ENCODE measurements around the gene AZGP1. TPM values are rescaled to one million over a fixed set of nuclear protein-coding genes. Genes with fewer than 3 reads are reported as not detected.

AZGP1 gene
- total and polyA plus RNA-seq, 2 of the 13 experiments (the other 11 are each of a cell fraction or from before 2014, with no cell fraction given): 93.8 to 229 TPM

- TF ChIP-seq GMEB1 (CRISPR knock-in tag; IDR thresholded peaks at IDR 0.05; ENCODE audit: borderline replicate concordance) (peak; percentile 96), PTBP1 (IDR thresholded peaks at IDR 0.05; ENCODE audit: low read depth, low read length, poor library complexity, severe bottlenecking) (no peak), FOXM1 (CRISPR knock-in tag; IDR thresholded peaks at IDR 0.05) (no peak), PATZ1 (CRISPR knock-in tag; IDR thresholded peaks at IDR 0.05) (peak; percentile 51; the same call in 1 of the 2 replicates), CREBL2 (CRISPR knock-in tag; IDR thresholded peaks at IDR 0.05; ENCODE audit: borderline replicate concordance) (peak; percentile 74; the same call in 1 of the 2 replicates), NFKBIZ (CRISPR knock-in tag; IDR thresholded peaks at IDR 0.05) (0 out of 2 replicates have a peak, but pooled peaks have one; percentile 33), ZNF121 (CRISPR knock-in tag; IDR thresholded peaks at IDR 0.05) (peak; percentile 60), ZNF850 (CRISPR knock-in tag; conservative IDR thresholded peaks at IDR 0.05) (no peak), ARNTL (CRISPR knock-in tag; IDR thresholded peaks at IDR 0.05) (no peak), ZNF484 (CRISPR knock-in tag; IDR thresholded peaks at IDR 0.05; ENCODE audit: borderline replicate concordance, low read depth) (0 out of 2 replicates have a peak, but pooled peaks have one; percentile 15), MATR3 (CRISPR knock-in tag; IDR thresholded peaks at IDR 0.05) (no peak), ATF2 (CRISPR knock-in tag; IDR thresholded peaks at IDR 0.05) (peak; percentile 69), HDAC1 (CRISPR knock-in tag; IDR thresholded peaks at IDR 0.05) (peak; percentile 86), STAT5B (CRISPR knock-in tag; IDR thresholded peaks at IDR 0.05) (no peak), ZNF441 (CRISPR knock-in tag; IDR thresholded peaks at IDR 0.05; ENCODE audit: borderline replicate concordance) (peak; percentile 38; the same call in 1 of the 2 replicates), MAF1 (CRISPR knock-in tag; IDR thresholded peaks at IDR 0.05; ENCODE audit: borderline replicate concordance) (0 out of 2 replicates have a peak, but pooled peaks have one; percentile 77), U2AF2 (IDR thresholded peaks at IDR 0.05; ENCODE audit: low read depth, low read length) (no peak), MYNN (CRISPR knock-in tag; IDR thresholded peaks at IDR 0.05; ENCODE audit: low read depth) (no peak), CSRNP1 (CRISPR knock-in tag; IDR thresholded peaks at IDR 0.05) (0 out of 2 replicates have a peak, but pooled peaks have one; percentile 42)
Measured at GRCh38 chr7:99918959-99919813, 56.6 kb downstream of the AZGP1 start, which contains the start of gene TRIM4 (continued).

Data from HepG2 (cell line).